NCI-H446 (cell line): ENCODE data around the gene HSD17B8.

Source experiments
- DNase-seq, 2 experiments: peaks; one replicate each; lab custom pipeline; 2025; lab: John Stamatoyannopoulos, UW

The HSD17B8 gene

DNA sequence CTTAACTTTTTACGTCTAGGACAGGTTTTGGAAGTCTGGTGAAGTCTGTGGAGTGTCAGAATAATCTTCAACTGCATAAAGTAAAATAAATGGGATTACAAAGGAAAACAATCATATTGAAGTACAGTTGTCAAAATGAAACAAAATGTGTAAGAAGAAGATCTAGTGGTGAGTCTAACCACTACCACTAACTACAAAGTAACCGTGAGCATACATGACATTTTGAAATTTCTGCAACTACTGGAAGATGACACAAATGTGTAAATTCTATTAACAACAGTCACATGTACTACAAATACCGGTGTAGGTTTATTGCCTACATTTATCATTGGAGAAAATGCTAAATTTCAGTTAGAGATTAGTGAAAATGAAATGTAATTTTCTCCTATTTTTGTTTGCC lies 37.5 kb downstream of the HSD17B8 start:
- DNase-seq = no peak

GRCh38 chr6:33243476-33243875 lies 39.0 kb downstream of the HSD17B8 start:
- no peak for DNase-seq

GRCh38 chr6:33247977-33248642 lies 43.7 kb downstream of the HSD17B8 start:
- peak; percentile 78 to 89 for DNase-seq

- DNase-seq = peak in 1 of 2 experiments; percentile 62
These were observed 44.1 kb downstream of the HSD17B8 start for GRCh38 chr6:33248643-33248931.

- peak; percentile 99 for DNase-seq
These were observed 44.7 kb downstream of the HSD17B8 start for GRCh38 chr6:33248932-33249731.

DNA sequence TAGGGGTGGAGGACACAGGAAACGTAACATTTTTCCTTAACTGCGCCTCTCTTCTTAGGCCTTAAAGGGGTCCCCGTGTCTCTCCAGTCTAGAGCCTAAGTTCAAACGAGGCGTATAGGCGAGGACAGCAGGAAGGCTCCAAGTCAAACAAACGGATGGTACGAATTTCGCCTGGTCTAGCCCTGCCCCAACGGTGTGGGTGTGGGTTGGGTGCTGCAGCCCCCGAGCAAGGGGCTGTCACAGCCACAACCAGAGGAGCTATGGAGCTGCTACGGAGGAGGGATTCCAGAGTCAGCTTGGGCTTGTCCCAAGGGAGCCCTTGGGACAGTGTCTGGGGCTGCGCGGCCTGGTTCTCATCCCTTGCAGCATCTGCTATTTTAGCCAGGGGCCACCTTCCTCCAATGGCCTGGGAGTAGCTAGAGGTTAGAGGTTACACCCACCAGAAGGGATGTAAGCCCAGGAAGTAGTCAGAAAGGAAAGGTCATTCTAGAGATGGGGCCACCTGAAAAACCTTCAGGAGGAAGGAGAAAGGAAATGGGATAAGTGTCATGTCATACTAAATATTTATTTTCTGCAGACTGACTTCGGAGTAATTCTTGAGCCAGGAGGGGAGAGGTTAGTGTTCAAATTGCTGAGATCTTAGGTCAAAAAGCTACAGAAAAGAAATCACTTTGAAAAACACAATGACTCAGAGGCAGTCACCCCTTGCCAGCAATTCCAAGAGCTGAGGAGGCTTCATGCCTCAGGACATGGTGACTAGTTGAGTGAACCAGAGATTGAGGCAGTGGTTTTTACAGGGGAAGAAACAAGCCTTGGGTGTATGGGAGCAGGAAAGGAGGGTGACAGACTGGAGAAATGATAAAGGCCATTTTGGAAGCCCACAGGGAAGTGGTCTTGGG lies 45.5 kb downstream of the HSD17B8 start:
- DNase-seq = peak in 1 of 2 experiments; percentile 10

DNA sequence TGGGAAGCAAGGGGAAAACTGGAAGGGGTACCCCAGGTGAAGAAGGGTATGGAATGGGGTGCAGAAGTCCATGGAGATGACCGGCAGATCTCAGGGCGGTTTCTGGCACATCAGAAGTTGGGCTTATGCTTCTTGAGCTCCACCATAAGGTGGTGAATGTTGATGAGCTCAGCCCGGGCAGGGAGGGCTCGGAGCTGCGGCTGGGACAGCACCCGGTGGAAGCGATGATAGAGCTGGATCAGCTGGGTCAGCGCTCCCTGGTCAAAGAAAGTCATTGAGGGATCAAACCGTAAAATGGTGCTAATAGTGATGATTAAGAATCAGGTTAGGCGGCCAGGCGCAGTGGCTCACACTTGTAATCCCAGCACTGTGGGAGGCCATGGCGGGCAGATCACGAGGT lies 46.3 kb downstream of the HSD17B8 start:
- no peak for DNase-seq

GRCh38 chr6:33251395-33252012 lies 47.0 kb downstream of the HSD17B8 start:
- DNase-seq = no peak

DNA sequence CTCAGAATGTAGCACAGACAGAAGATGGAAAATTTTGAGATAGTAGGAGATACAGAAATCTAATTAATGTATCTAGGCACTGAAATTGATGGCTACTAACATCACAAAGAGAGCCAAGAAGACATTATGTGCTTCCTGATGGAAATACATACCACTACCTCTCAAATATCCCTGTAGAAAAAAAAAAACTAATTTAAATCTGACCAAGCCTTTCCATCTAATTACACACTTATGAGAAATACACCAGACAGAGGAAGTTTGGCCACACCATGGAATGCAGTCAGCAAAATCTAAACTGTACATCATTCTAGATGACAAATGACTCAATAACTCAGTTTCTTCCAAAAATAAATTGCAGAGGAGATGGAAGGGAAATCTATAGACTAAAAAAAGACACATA lies 48.3 kb downstream of the HSD17B8 start:
- no peak for DNase-seq

DNA sequence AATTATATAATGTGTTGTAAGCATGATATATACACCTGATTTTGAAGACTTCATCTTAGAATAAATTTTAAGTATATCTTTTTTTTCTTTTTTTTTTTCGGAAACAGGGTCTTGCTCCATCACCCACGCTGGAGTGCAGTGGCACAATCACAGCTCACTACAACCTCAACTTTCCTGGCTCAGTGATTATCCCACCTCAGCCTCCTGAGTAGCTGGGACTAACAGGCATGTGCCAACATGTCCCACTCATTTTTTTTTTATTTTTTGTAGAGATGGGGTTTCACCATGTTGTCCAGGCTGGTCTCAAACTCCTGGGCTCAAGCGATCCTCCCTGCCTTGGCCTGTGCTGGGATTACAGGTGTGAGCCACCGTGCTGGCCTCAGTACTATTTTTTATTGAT lies 50.1 kb downstream of the HSD17B8 start:
- DNase-seq = no peak
